Liver (tissue), 9 donors: ENCODE results near the gene KXD1. TPM values are rescaled to one million over a fixed set of nuclear protein-coding genes. Genes with fewer than 3 reads are reported as not detected.
A peak's percentile ranks its signal among the peaks of the same experiment; 100 is the strongest.

Source experiments
- DNase-seq: peaks from one replicate; pipeline ENCODE4 v3.0.0-alpha.2; 2017; ENCODE audit warnings: low spot score
- H3K27ac ChIP-seq, 2 donors: one replicate each; pipeline ENCODE4 v1.7.0; 2013; ENCODE audit warnings: inconsistent platforms in 2 of 2, low read length in 2 of 2, control low read depth in 1 of 2, low read depth in 1 of 2, mild to moderate bottlenecking in 1 of 2
- H3K27me3 ChIP-seq, 4 donors: one replicate each; pipeline versions ENCODE4 v1.6.1 to v1.7.0; 2013; ENCODE audit warnings: low read length in 3 of 4, inconsistent platforms in 1 of 4, mild to moderate bottlenecking in 1 of 4, moderate library complexity in 1 of 4; ENCODE audit not compliant: control insufficient read depth in 4 of 4, insufficient read depth in 4 of 4
- H3K36me3 ChIP-seq, 4 donors: one replicate each; pipeline versions ENCODE4 v1.6.1 to v1.7.0; 2013; ENCODE audit warnings: low read length in 3 of 4, mild to moderate bottlenecking in 3 of 4, low read depth in 1 of 4, moderate library complexity in 1 of 4; ENCODE audit not compliant: control insufficient read depth in 4 of 4, insufficient read depth in 3 of 4
- H3K4me1 ChIP-seq, 4 donors: one replicate each; pipeline versions ENCODE4 v1.6.1 to v1.7.0; 2013; ENCODE audit warnings: low read length in 3 of 4, mild to moderate bottlenecking in 3 of 4, moderate library complexity in 1 of 4; ENCODE audit not compliant: control insufficient read depth in 4 of 4, insufficient read depth in 4 of 4
- H3K4me3 ChIP-seq, 3 donors: one replicate each; pipeline versions ENCODE4 v1.6.1 to v1.7.0; 2013; ENCODE audit warnings: low read length in 3 of 3, control low read depth in 1 of 3, low read depth in 1 of 3, mild to moderate bottlenecking in 1 of 3
- H3K9ac ChIP-seq, 2 donors: one replicate each; pipeline ENCODE4 v1.7.0; 2013; ENCODE audit warnings: low read length in 2 of 2, mild to moderate bottlenecking in 2 of 2, moderate library complexity in 2 of 2, control low read depth in 1 of 2, low read depth in 1 of 2
- H3K9me3 ChIP-seq, 4 donors: one replicate each; pipeline versions ENCODE4 v1.6.1 to v1.7.0; 2013; ENCODE audit warnings: low read length in 3 of 4; ENCODE audit not compliant: control insufficient read depth in 4 of 4
- ATF3 ChIP-seq: IDR thresholded peaks from 2 replicates; pipeline ENCODE4 v1.6.1; 2016; ENCODE audit warnings: antibody characterized with exemption
- CTCF ChIP-seq: fragments of 150-350 bp; IDR thresholded peaks from 2 replicates; pipeline ENCODE4 v1.5.1; 2017; ENCODE audit warnings: improper control_type of control experiment, low read depth, low read length; ENCODE audit not compliant: missing input control
- EGR1 ChIP-seq, 2 donors: IDR thresholded peaks; 2 replicates each; pipeline ENCODE4 v1.6.1; 2016 to 2018; ENCODE audit warnings: antibody characterized with exemption in 2 of 2, low read depth in 2 of 2
- FOXA1 ChIP-seq: IDR thresholded peaks from 2 replicates; pipeline ENCODE4 v1.6.1; 2016; ENCODE audit warnings: antibody characterized with exemption
- FOXA2 ChIP-seq: IDR thresholded peaks from 2 replicates; pipeline ENCODE4 v1.6.1; 2016; ENCODE audit warnings: antibody characterized with exemption
- GABPA ChIP-seq, 2 donors: IDR thresholded peaks in 1 of 2; conservative IDR thresholded peaks in 1 of 2; 2 replicates each; pipeline ENCODE4 v1.6.1; 2016; ENCODE audit warnings: antibody characterized with exemption in 2 of 2, mild to moderate bottlenecking in 1 of 2, moderate library complexity in 1 of 2
- HNF4A ChIP-seq, 2 donors: conservative IDR thresholded peaks; 2 replicates each; pipeline ENCODE4 v1.6.1; 2016; ENCODE audit warnings: antibody characterized with exemption in 2 of 2, mild to moderate bottlenecking in 2 of 2
- HNF4G ChIP-seq: IDR thresholded peaks from 2 replicates; pipeline ENCODE4 v1.6.1; 2016; ENCODE audit warnings: antibody characterized with exemption
- RAD21 ChIP-seq, 2 donors: IDR thresholded peaks; 2 replicates each; pipeline ENCODE4 v1.6.1; 2016; ENCODE audit warnings: antibody characterized with exemption in 2 of 2, mild to moderate bottlenecking in 2 of 2
- RXRA ChIP-seq, 2 donors: IDR thresholded peaks; 2 replicates each; pipeline ENCODE4 v1.6.1; 2017 to 2018; ENCODE audit warnings: antibody characterized with exemption in 2 of 2, mild to moderate bottlenecking in 1 of 2
- SP1 ChIP-seq: IDR thresholded peaks from 2 replicates; pipeline ENCODE4 v1.6.1; 2018; ENCODE audit warnings: antibody characterized with exemption, mild to moderate bottlenecking
- TAF1 ChIP-seq: conservative IDR thresholded peaks from 2 replicates; pipeline ENCODE4 v1.6.1; 2016; ENCODE audit warnings: antibody characterized with exemption, mild to moderate bottlenecking
- YY1 ChIP-seq: IDR thresholded peaks from 2 replicates; pipeline ENCODE4 v1.6.1; 2016; ENCODE audit warnings: antibody characterized with exemption, mild to moderate bottlenecking
- ZBTB33 ChIP-seq: IDR thresholded peaks from 2 replicates; pipeline ENCODE4 v1.6.1; 2016; ENCODE audit warnings: antibody characterized with exemption
- WGBS: extraction: QIAGEN DNeasy Blood & Tissue Kit; methylation state at CpG from one replicate; pipeline ENCODE4 v1.1.7; 2013; 5-methylcytosine and 5-hydroxymethylcytosine counted together
- polyA plus RNA-seq, 2 donors: library from polyadenylated mRNA; stranded (reverse) in 1 of 2; unstranded in 1 of 2; fragments of 200-250 nt in 1 of 2; fragments of >200 nt in 1 of 2; fragmentation: Nextera tagmentation in 1 of 2; extraction: Ambion mirVana in 1 of 2; gene quantifications; one replicate each; pipeline versions ENCODE4 v1.2.1 to v1.2.3, GENCODE V29; 2013 to 2015
- total RNA-seq, 2 donors: library from RNA; depleted of rRNA; stranded (reverse); fragments of >200 nt; gene quantifications; one replicate each; pipeline ENCODE4 v1.2.3, GENCODE V29; 2014
- donor health status: healthy.
- donor health status: healthy.
- donor health status: healthy.
- donor health status: healthy.
- donor health status: healthy.

KXD1 gene
- total and polyA plus RNA-seq, 4 donors, result 31.8 to 53.6 (median 43.4) TPM

GRCh38 chr19:18577365-18577914 is 19.8 kb downstream of the KXD1 start:
- no peak for TF ChIP-seq FOXA1
- no peak for TF ChIP-seq ZBTB33
- TF ChIP-seq TAF1, result no peak
- no peak for TF ChIP-seq ATF3
- no peak for TF ChIP-seq RXRA (IDR thresholded peaks at IDR 0.05)
- no peak for TF ChIP-seq SP1
- TF ChIP-seq GABPA (IDR thresholded peaks at IDR 0.05 in 1 of 2, conservative IDR thresholded peaks at IDR 0.05 in 1 of 2), result no peak
- no peak for TF ChIP-seq EGR1 (IDR thresholded peaks at IDR 0.05; ENCODE audit: low read depth in 2 of 2)
- TF ChIP-seq YY1, result no peak
- no peak for TF ChIP-seq RAD21 (IDR thresholded peaks at IDR 0.05)
- TF ChIP-seq CTCF, result no peak
- TF ChIP-seq FOXA2, result no peak
- Histone ChIP-seq H3K9ac (no peak overlapping the region), H3K36me3 (peaks cover 13 to 36% (median 25%) of the 10 kb centered on the region in 4 donors), H3K27ac (no peak overlapping the region), H3K9me3 (no peaks in the 10 kb centered on the region), H3K4me1 (peaks cover 4 to 14% (median 10%) of the 10 kb centered on the region in 4 donors), H3K27me3 (no peaks in the 10 kb centered on the region), H3K4me3 (no peak overlapping the region)
- no peak for DNase-seq
- WGBS, result 94% methylated on average over 21 of the region's 21 CpGs

- H3K9me3 ChIP-seq, result no peaks in the 10 kb centered on the region
- H3K36me3 ChIP-seq, result peaks cover 3 to 20% (median 11%) of the 10 kb centered on the region in 4 donors
- no peak for DNase-seq
- TF ChIP-seq ZBTB33 (no peak), SP1 (no peak), RXRA (IDR thresholded peaks at IDR 0.05) (peak in 1 of 2 donors; percentile 41), ATF3 (no peak), FOXA1 (no peak), HNF4G (no peak), HNF4A (conservative IDR thresholded peaks at IDR 0.05) (peak; percentile 51 to 71), FOXA2 (no peak), CTCF (no peak)
- peaks cover 0 to 6% (median 4%) of the 10 kb centered on the region in 4 donors for H3K4me1 ChIP-seq
- H3K27ac ChIP-seq, result no peak overlapping the region
- 53% methylated on average over 7 of the region's 7 CpGs for WGBS
- H3K9ac ChIP-seq, result no peak overlapping the region
- no peak overlapping the region for H3K4me3 ChIP-seq
- no peaks in the 10 kb centered on the region for H3K27me3 ChIP-seq
Measured at GRCh38 chr19:18580311-18580710, 22.6 kb downstream of the KXD1 start.
